ENCODE data around the gene APBB3. TPM values are rescaled to one million over a fixed set of nuclear protein-coding genes. Genes with fewer than 3 reads are reported as not detected.

The APBB3 gene
- total RNA-seq, 1 experiment from 2014 or later: 16.2 TPM

GRCh38 chr5:140542972-140543371 is 21.4 kb downstream of the APBB3 start:
- Histone ChIP-seq H3K27ac (no peak overlapping the region), H3K9me3 (replicated peaks) (no peaks in the 10 kb centered on the region), H3K27me3 (replicated peaks) (no peaks in the 10 kb centered on the region), H3K4me3 (no peak overlapping the region), H3K36me3 (peaks cover 64% of the 10 kb centered on the region), H3K4me1 (replicated peaks) (peaks cover 12% of the 10 kb centered on the region)
- DNase-seq (ENCODE audit: low read depth in 1 of 2, low spot score in 2 of 2): no peak

- H3K27me3 ChIP-seq (replicated peaks): no peaks in the 10 kb centered on the region
- peaks cover 82% of the 10 kb centered on the region for H3K36me3 ChIP-seq
- no peaks in the 10 kb centered on the region for H3K9me3 ChIP-seq (replicated peaks)
- no peak overlapping the region for H3K4me3 ChIP-seq
- H3K4me1 ChIP-seq (replicated peaks): no peaks in the 10 kb centered on the region
- no peak overlapping the region for H3K27ac ChIP-seq
- no peak for DNase-seq (ENCODE audit: low read depth in 1 of 2, low spot score in 2 of 2)
These were observed 24.2 kb downstream of the APBB3 start for GRCh38 chr5:140540227-140540626.

- Histone ChIP-seq H3K4me3 (no peak overlapping the region), H3K4me1 (replicated peaks) (no peaks in the 10 kb centered on the region), H3K27me3 (replicated peaks) (no peaks in the 10 kb centered on the region), H3K36me3 (peaks cover 68% of the 10 kb centered on the region), H3K9me3 (replicated peaks) (no peaks in the 10 kb centered on the region), H3K27ac (no peak overlapping the region)
- DNase-seq (ENCODE audit: low read depth in 1 of 2, low spot score in 2 of 2): no peak
These were observed 40.4 kb downstream of the APBB3 start for GRCh38 chr5:140524003-140524402.

GRCh38 chr5:140513124-140513523 is 51.3 kb downstream of the APBB3 start:
- H3K27me3 ChIP-seq (replicated peaks): no peaks in the 10 kb centered on the region
- H3K9me3 ChIP-seq (replicated peaks): no peaks in the 10 kb centered on the region
- H3K4me1 ChIP-seq (replicated peaks): no peaks in the 10 kb centered on the region
- no peak for DNase-seq (ENCODE audit: low read depth in 1 of 2, low spot score in 2 of 2)
- H3K27ac ChIP-seq: no peak overlapping the region
- peaks cover 75% of the 10 kb centered on the region for H3K36me3 ChIP-seq
- no peak overlapping the region for H3K4me3 ChIP-seq

GRCh38 chr5:140509898-140510297 is 54.5 kb downstream of the APBB3 start:
- Histone ChIP-seq H3K9me3 (replicated peaks) (no peaks in the 10 kb centered on the region), H3K4me1 (replicated peaks) (no peaks in the 10 kb centered on the region), H3K4me3 (no peak overlapping the region), H3K27me3 (replicated peaks) (no peaks in the 10 kb centered on the region), H3K27ac (no peak overlapping the region), H3K36me3 (peaks cover 89% of the 10 kb centered on the region)
- DNase-seq (ENCODE audit: low read depth in 1 of 2, low spot score in 2 of 2): no peak

Other genes with a start within 250 kb of the APBB3 start
- 44.2 and 46.9 TPM in 2 replicates for gene HBEGF, start 218.0 kb downstream of the APBB3 start, total RNA-seq (2014; rRNA removed; shearing (Covaris generic))
- gene SLC4A9, start 204.4 kb downstream of the APBB3 start, total RNA-seq (2014; rRNA removed; shearing (Covaris generic)): not detected in 2 replicates
- gene ANKHD1, start 162.8 kb downstream of the APBB3 start, total RNA-seq (2014; rRNA removed; shearing (Covaris generic)): 63.7 and 82.0 TPM in 2 replicates
- 1.4 TPM in 1 of 2 replicates, not detected in the other for gene EIF4EBP3, start 16.9 kb downstream of the APBB3 start, total RNA-seq (2014; rRNA removed; shearing (Covaris generic))
- gene SRA1, start 7.1 kb downstream of the APBB3 start, total RNA-seq (2014; rRNA removed; shearing (Covaris generic)): 76.0 and 81.9 TPM in 2 replicates
- gene SLC35A4, start 230 bp upstream of the APBB3 start, total RNA-seq (2014; rRNA removed; shearing (Covaris generic)): 56.7 and 65.8 TPM in 2 replicates
- gene CD14, start 68.6 kb upstream of the APBB3 start, total RNA-seq (2014; rRNA removed; shearing (Covaris generic)): 7.6 and 10.3 TPM in 2 replicates
- 17.9 and 100 TPM in 2 replicates for gene TMCO6, start 74.9 kb upstream of the APBB3 start, total RNA-seq (2014; rRNA removed; shearing (Covaris generic))
- gene NDUFA2, start 83.0 kb upstream of the APBB3 start, total RNA-seq (2014; rRNA removed; shearing (Covaris generic)): 125 and 176 TPM in 2 replicates
- 130 and 154 TPM in 2 replicates for gene IK, start 83.2 kb upstream of the APBB3 start, total RNA-seq (2014; rRNA removed; shearing (Covaris generic))
- 16.0 and 20.8 TPM in 2 replicates for gene WDR55, start 100.3 kb upstream of the APBB3 start, total RNA-seq (2014; rRNA removed; shearing (Covaris generic))
- 0.16 and 1.2 TPM in 2 replicates for gene DND1, start 109.0 kb upstream of the APBB3 start, total RNA-seq (2014; rRNA removed; shearing (Covaris generic))
- gene HARS1, start 126.8 kb upstream of the APBB3 start, total RNA-seq (2014; rRNA removed; shearing (Covaris generic)): 133 and 135 TPM in 2 replicates
- gene HARS2, start 126.9 kb upstream of the APBB3 start, total RNA-seq (2014; rRNA removed; shearing (Covaris generic)): 51.8 and 53.0 TPM in 2 replicates
- gene ZMAT2, start 135.8 kb upstream of the APBB3 start, total RNA-seq (2014; rRNA removed; shearing (Covaris generic)): 99.1 and 114 TPM in 2 replicates
- not detected in 2 replicates for gene PCDHA1, start 221.5 kb upstream of the APBB3 start, total RNA-seq (2014; rRNA removed; shearing (Covaris generic))
- gene PCDHA2, start 230.3 kb upstream of the APBB3 start, total RNA-seq (2014; rRNA removed; shearing (Covaris generic)): not detected in 2 replicates
- gene PCDHA3, start 236.5 kb upstream of the APBB3 start, total RNA-seq (2014; rRNA removed; shearing (Covaris generic)): 0.05 TPM in 1 of 2 replicates, not detected in the other
- gene PCDHA4, start 242.5 kb upstream of the APBB3 start, total RNA-seq (2014; rRNA removed; shearing (Covaris generic)): 0.50 TPM in 1 of 2 replicates, not detected in the other